RWPE1 (cell line): Measurements from ENCODE around the gene C1orf35.

Source experiments
- CTCF ChIA-PET: fragments of 350-600 bp; sonication (Branson Sonifier 250); formaldehyde crosslinking; extraction: SDS; loops from one replicate; lab custom pipeline; 2021; lab: Yijun Ruan, JAX
- POLR2A ChIA-PET: fragments of 400-600 bp; formaldehyde crosslinking; extraction: SDS; loops from one replicate; lab custom pipeline; 2020; ENCODE audit warnings: antibody characterized with exemption; ENCODE audit not compliant: low non-redundant PET; lab: Yijun Ruan, JAX
- DNase-seq: peaks from one replicate; pipeline ENCODE4 v3.0.0; 2012; ENCODE audit warnings: low spot score
- H3K27ac ChIP-seq: fragments of 450-650 bp; 2 replicates; pipeline ENCODE4 v1.5.1; 2017
- CTCF ChIP-seq: fragments of 450-650 bp; conservative IDR thresholded peaks from 2 replicates; pipeline ENCODE4 v1.5.1; 2017; ENCODE audit warnings: low read depth, mild to moderate bottlenecking

The C1orf35 gene

GRCh38 chr1:228068359-228068758 is 34.8 kb downstream of the C1orf35 start:
- H3K27ac ChIP-seq: no peak overlapping the region
- TF ChIP-seq CTCF: no peak
- POLR2A ChIA-PET: no interaction called here
- DNase-seq: no peak
- CTCF ChIA-PET: no interaction called here

GRCh38 chr1:228066891-228067654 is 36.1 kb downstream of the C1orf35 start:
- H3K27ac ChIP-seq: no peak overlapping the region
- no peak for DNase-seq
- TF ChIP-seq CTCF: no peak
- ChIA-PET POLR2A (no interaction called here), CTCF (interaction anchor here (0.7 to 1.0 kb wide), 2 partner anchors 68 to 117 kb away, joined by 4 to 10 read pairs; no protein-coding TSS in a partner anchor)

- no peak for DNase-seq
- no peak overlapping the region for H3K27ac ChIP-seq
- ChIA-PET POLR2A (no interaction called here), CTCF (interaction anchor here (0.6 to 1.0 kb wide), 3 partner anchors 64 to 116 kb away, joined by 3 to 10 read pairs (median 4); no protein-coding TSS in a partner anchor)
- no peak for TF ChIP-seq CTCF
Observed at GRCh38 chr1:228066416-228066815, 36.7 kb downstream of the C1orf35 start.

GRCh38 chr1:228065543-228066347 is 37.4 kb downstream of the C1orf35 start:
- no peak for TF ChIP-seq CTCF
- ChIA-PET CTCF (interaction anchor here (0.6 to 0.7 kb wide), 2 partner anchors 63 to 116 kb away, joined by 3 to 10 read pairs; no protein-coding TSS in a partner anchor), POLR2A (no interaction called here)
- no peak overlapping the region for H3K27ac ChIP-seq
- DNase-seq: no peak

GRCh38 chr1:228064741-228065542 is 38.2 kb downstream of the C1orf35 start:
- no peak for TF ChIP-seq CTCF
- DNase-seq: no peak
- ChIA-PET POLR2A (no interaction called here), CTCF (no interaction called here)
- no peak overlapping the region for H3K27ac ChIP-seq

- ChIA-PET CTCF (no interaction called here), POLR2A (no interaction called here)
- no peak overlapping the region for H3K27ac ChIP-seq
- DNase-seq: no peak
- no peak for TF ChIP-seq CTCF
Observed at GRCh38 chr1:228064296-228064695, 38.8 kb downstream of the C1orf35 start.
